Naive B cell (primary cell): ENCODE measurements around the gene F11R. TPM values are rescaled to one million over a fixed set of nuclear protein-coding genes. Genes with fewer than 3 reads are reported as not detected.
"Not testable (repeated sequence)": the region's sequence is repeated elsewhere in the genome, so short reads cannot be mapped to it uniquely, and the experiment has no call there.

Experiments used
- ATAC-seq, 2 donors: fragments of 150-1000 bp; cut with Tn5 transposase; 2 replicates each; pipeline ENCODE4 v1.10.0; 2021; ENCODE audit warnings: low read depth in 2 of 2, mild to moderate bottlenecking in 2 of 2, moderate library complexity in 2 of 2
- DNase-seq: peaks from one replicate; pipeline ENCODE4 v3.0.0; 2022
- H3K27ac Mint-ChIP-seq, 6 donors: one replicate each; pipeline ENCODE4 v1.8.0; 2020 to 2022; ENCODE audit warnings: mild to moderate bottlenecking in 6 of 6, mixed read lengths in 6 of 6, moderate library complexity in 5 of 6, inconsistent platforms in 2 of 6
- H3K27me3 Mint-ChIP-seq, 3 donors: one replicate each; pipeline ENCODE4 v1.8.0; 2021 to 2022; ENCODE audit warnings: mixed read lengths in 3 of 3, mild to moderate bottlenecking in 1 of 3
- H3K36me3 Mint-ChIP-seq, 2 donors: one replicate each; pipeline ENCODE4 v1.8.0; 2020 to 2022; ENCODE audit warnings: mixed read lengths in 2 of 2, inconsistent platforms in 1 of 2, mild to moderate bottlenecking in 1 of 2
- H3K4me1 Mint-ChIP-seq, 3 donors: one replicate each; pipeline ENCODE4 v1.8.0; 2020 to 2022; ENCODE audit warnings: mixed read lengths in 3 of 3, inconsistent platforms in 1 of 3, mild to moderate bottlenecking in 1 of 3, moderate library complexity in 1 of 3
- H3K4me3 Mint-ChIP-seq, 8 donors: one replicate each; pipeline ENCODE4 v1.8.0; 2020 to 2022; ENCODE audit warnings: mild to moderate bottlenecking in 8 of 8, mixed read lengths in 8 of 8, moderate library complexity in 8 of 8, inconsistent platforms in 2 of 8
- H3K9me3 Mint-ChIP-seq, 7 donors: one replicate each; pipeline ENCODE4 v1.8.0; 2020 to 2022; ENCODE audit warnings: mixed read lengths in 7 of 7, mild to moderate bottlenecking in 5 of 7, inconsistent platforms in 2 of 7, moderate library complexity in 1 of 7
- polyA plus RNA-seq, 6 donors: library from polyadenylated mRNA; unstranded; fragments of 300-500 nt; fragmentation: Illumina TruSeq; gene quantifications; one replicate each; pipeline ENCODE4 v1.2.3, GENCODE V29; 2021; ENCODE audit warnings: low read depth in 6 of 6

F11R gene
- 1 to 10 TPM; 5.2 to 9.2 (median 6.7) TPM for polyA plus RNA-seq

DNA sequence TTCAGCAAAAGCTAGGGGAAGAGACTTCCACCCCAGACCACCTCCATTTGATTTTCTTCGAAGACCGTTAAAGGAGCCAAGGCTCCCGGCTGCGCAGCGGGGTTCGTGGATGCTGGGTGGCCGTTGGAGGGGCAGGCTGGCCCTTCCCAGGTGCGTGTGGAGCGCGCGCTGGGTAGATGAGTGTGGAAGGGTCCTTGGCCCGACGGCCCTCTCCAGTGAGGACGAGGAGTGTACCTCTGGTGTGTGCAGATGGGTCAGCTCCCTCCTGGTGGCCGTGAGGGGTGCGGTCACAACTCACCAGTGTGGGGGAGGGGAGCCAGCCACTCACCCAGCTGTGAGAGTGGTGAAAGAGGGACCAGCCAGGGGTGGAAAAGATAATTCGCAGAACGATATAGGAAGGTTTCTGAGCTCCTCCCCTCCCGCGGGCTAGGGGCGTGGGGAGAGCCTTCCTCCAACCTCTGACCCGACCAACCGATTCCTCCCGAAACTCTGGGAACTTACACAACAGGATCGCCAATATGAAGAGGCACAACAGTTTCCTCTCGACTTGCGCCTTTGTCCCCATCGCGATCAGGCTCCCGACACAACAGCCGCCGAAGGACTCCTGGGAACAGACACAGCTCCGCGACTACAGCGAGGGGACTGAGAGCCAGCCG, at the start of gene F11R:
F11R (minus strand) TSS at position 644 of the 656 bp plus-strand sequence; CDS start at position 565, 79 bp downstream.
- Mint-ChIP-seq H3K4me3 (peak within 1 kb of the TSS; percentile 87 to 96 (median 92)), H3K4me1 (peaks cover 31 to 37% (median 36%) of the 10 kb centered on the region in 3 donors), H3K36me3 (no peaks in the 10 kb centered on the region), H3K9me3 (peaks cover 0 to 1% (median 0%) of the 10 kb centered on the region in 7 donors), H3K27ac (peak within 1 kb of the TSS; percentile 91 to 98 (median 95)), H3K27me3 (no peaks in the 10 kb centered on the region)
- ATAC-seq (peak; percentile 39 to 40), DNase-seq (no peak)

DNA sequence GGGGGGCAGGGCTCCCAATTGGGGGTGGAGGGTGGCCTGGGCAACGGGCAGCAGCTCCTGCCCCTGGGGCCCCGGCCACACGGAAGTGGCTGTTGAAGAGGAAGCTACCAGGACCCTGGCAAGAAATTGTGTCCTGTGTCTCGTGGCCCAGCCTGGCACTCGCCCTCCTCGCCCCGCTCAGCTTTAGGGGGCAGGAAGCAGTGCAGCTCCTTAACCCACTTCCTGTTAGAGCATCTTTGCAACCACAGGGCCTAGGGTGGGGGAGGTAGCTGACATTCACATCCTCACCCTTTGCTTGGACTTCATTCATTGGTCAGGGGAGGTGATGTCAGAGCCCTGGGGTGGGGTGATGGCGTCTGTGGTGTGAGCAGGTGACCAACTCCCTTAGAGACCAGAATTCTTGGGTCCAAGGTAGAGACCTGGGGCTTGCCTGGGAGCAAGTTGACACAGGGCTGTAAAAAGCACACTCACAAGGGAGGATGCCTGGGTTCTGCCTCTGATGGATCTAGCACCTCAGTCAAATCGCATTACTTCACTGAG, 48.8 kb upstream of the F11R start, which contains the start of gene ARHGAP30:
ARHGAP30 (minus strand) TSS at position 161 of the 540 bp plus-strand sequence. CDS start 267 bp downstream, outside the sequence.
- H3K27ac Mint-ChIP-seq = peak within 1 kb of the TSS; percentile 93 to 99 (median 98)
- ATAC-seq = peak; percentile 78 to 82
- H3K9me3 Mint-ChIP-seq = no peaks in the 10 kb centered on the region
- peak; percentile 91 for DNase-seq
- no peaks in the 10 kb centered on the region for H3K27me3 Mint-ChIP-seq
- peaks cover 0 to 13% of the 10 kb centered on the region in 2 donors for H3K36me3 Mint-ChIP-seq
- peak within 1 kb of the TSS; percentile 90 to 100 (median 99) for H3K4me3 Mint-ChIP-seq
- peaks cover 48 to 57% (median 56%) of the 10 kb centered on the region in 3 donors for H3K4me1 Mint-ChIP-seq

GRCh38 chr1:161069241-161069640, 48.3 kb upstream of the F11R start:
- peaks cover 0 to 14% of the 10 kb centered on the region in 2 donors for H3K36me3 Mint-ChIP-seq
- peak overlapping the region; percentile 90 to 100 (median 99) for H3K4me3 Mint-ChIP-seq
- peak overlapping the region; percentile 93 to 99 (median 98) for H3K27ac Mint-ChIP-seq
- no peaks in the 10 kb centered on the region for H3K27me3 Mint-ChIP-seq
- ATAC-seq (no peak), DNase-seq (no peak)
- no peaks in the 10 kb centered on the region for H3K9me3 Mint-ChIP-seq
- peaks cover 54 to 63% (median 62%) of the 10 kb centered on the region in 3 donors for H3K4me1 Mint-ChIP-seq

DNA sequence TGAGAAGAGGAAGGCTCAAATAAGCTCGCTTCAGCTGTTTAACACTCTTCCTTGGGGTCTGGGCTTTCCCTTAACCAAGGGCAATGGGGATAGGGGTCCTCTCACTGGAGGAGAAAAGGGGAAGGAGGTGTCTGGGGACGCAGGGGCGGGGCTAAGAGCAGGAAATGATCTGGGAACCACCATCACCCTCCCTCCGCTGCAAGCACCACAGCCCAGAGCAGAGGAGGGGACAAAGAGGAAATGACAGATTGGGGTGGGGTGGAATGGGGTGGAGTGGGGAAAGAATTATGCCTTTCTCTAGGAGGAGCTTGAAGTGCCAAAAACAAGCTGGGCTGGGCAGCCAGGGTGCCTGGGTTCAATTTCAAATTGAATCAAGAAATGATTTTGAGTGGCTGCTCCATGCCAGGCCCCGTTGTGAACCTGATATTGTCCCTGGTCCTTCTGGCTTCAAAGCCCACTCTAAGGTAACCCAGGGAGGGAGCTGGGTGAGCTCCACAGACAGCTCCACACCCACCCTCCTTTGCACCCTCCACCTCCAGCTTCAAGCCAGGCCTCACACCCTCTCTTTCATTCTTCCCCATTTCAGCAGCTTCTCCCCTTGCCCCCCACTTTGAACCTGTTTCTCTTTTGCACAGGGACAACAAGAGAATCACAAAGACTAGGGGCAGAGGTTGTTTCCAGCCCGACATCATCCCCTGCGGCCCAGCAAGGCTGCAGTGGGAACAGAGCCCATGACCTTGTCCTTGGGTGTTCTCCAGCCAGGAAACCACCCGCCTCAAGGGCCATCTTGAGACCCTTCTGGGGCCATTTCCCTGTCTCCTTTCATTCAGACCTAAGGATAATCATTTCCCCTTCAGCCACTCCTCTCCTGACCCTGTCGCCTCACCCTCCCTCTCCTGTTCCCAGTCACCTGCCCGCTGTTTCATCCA, 47.6 kb upstream of the F11R start:
- Mint-ChIP-seq H3K36me3 (peaks cover 0 to 20% of the 10 kb centered on the region in 2 donors), H3K9me3 (no peaks in the 10 kb centered on the region), H3K27ac (peak overlapping the region; percentile 93 to 99 (median 98)), H3K4me1 (peaks cover 59 to 70% (median 69%) of the 10 kb centered on the region in 3 donors), H3K27me3 (no peaks in the 10 kb centered on the region), H3K4me3 (peak overlapping the region; percentile 90 to 100 (median 99))
- ATAC-seq = peak; percentile 70 to 71
- peak; percentile 89 for DNase-seq

DNA sequence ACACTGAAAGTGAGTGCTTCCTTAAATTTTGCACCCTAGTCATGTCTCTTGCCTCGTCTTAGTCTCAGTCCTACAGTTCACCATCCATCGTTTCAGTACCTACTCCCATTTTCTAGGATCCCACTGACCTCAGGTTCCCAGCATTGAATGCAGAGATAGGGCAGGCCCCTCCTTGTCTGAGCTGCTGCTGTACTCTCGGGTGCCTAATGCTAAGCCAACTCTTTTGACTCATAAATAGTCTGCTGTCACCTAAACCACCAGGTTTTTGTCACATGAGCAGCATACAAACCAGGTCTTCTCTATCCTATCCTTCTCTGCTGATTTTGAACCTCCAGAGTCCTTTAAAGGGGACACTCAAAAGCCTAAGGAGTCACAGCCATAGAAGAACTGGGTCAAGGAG, 45.7 kb upstream of the F11R start:
- Mint-ChIP-seq H3K9me3 (no peaks in the 10 kb centered on the region), H3K4me3 (peak overlapping the region; percentile 86 to 100 (median 99)), H3K27ac (peak overlapping the region; percentile 37 to 99 (median 85)), H3K36me3 (peaks cover 0 to 20% of the 10 kb centered on the region in 2 donors), H3K4me1 (peaks cover 57 to 79% (median 77%) of the 10 kb centered on the region in 3 donors), H3K27me3 (no peaks in the 10 kb centered on the region)
- DNase-seq = no peak
- no peak for ATAC-seq

GRCh38 chr1:161065681-161066080, 44.7 kb upstream of the F11R start:
- H3K9me3 Mint-ChIP-seq, ATAC-seq, H3K27me3 Mint-ChIP-seq, DNase-seq: not testable (repeated sequence)
- Mint-ChIP-seq H3K27ac (peak overlapping the region in 5 of 6 donors; percentile 57 to 93 (median 84)), H3K36me3 (peaks cover 0 to 20% of the 10 kb centered on the region in 2 donors), H3K4me1 (peaks cover 53 to 83% (median 76%) of the 10 kb centered on the region in 3 donors), H3K4me3 (peak overlapping the region in 4 of 8 donors; percentile 15 to 47 (median 22))

DNA sequence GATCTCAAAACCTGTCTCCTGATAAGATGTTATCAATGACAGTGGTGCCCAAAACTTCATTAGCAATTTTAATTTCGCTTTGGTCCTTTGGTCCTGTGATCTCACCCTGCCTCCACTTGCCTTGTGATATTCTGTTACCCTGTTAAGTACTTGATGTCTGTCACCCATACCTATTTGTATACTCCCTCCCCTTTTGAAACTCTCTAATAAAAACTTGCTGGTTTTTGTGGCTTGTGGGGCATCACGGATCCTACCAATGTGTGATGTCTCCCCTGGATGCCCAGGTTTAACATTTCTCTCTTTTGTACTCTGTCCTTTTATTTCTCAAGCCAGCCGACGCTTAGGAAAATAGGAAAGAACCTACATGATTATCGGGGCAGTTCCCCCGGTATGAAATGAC, 43.0 kb upstream of the F11R start:
- Mint-ChIP-seq H3K4me1 (peaks cover 47 to 87% (median 74%) of the 10 kb centered on the region in 3 donors), H3K27ac (peak overlapping the region in 5 of 6 donors; percentile 86 to 97 (median 94)), H3K36me3 (peaks cover 0 to 20% of the 10 kb centered on the region in 2 donors), H3K4me3 (peak overlapping the region in 5 of 8 donors; percentile 21 to 67 (median 57))
- ATAC-seq, H3K9me3 Mint-ChIP-seq, H3K27me3 Mint-ChIP-seq, DNase-seq: not testable (repeated sequence)

- Mint-ChIP-seq H3K4me3 (peak overlapping the region in 1 of 8 donors; percentile 35), H3K9me3 (no peaks in the 10 kb centered on the region), H3K4me1 (peaks cover 27 to 73% (median 59%) of the 10 kb centered on the region in 3 donors), H3K27ac (peak overlapping the region in 2 of 6 donors; percentile 72 to 82), H3K27me3 (no peaks in the 10 kb centered on the region), H3K36me3 (peaks cover 4 to 13% of the 10 kb centered on the region in 2 donors)
- DNase-seq = no peak
- ATAC-seq = no peak
Measured at GRCh38 chr1:161061419-161061818, 40.5 kb upstream of the F11R start.

- no peaks in the 10 kb centered on the region for H3K27me3 Mint-ChIP-seq
- DNase-seq = no peak
- H3K9me3 Mint-ChIP-seq = no peaks in the 10 kb centered on the region
- H3K4me1 Mint-ChIP-seq = peaks cover 24 to 62% (median 56%) of the 10 kb centered on the region in 3 donors
- H3K27ac Mint-ChIP-seq = peak overlapping the region in 5 of 6 donors; percentile 58 to 88 (median 79)
- peaks cover 5 to 18% of the 10 kb centered on the region in 2 donors for H3K36me3 Mint-ChIP-seq
- no peak for ATAC-seq
- no peak overlapping the region for H3K4me3 Mint-ChIP-seq
Measured at GRCh38 chr1:161059293-161059692, 38.3 kb upstream of the F11R start.

DNA sequence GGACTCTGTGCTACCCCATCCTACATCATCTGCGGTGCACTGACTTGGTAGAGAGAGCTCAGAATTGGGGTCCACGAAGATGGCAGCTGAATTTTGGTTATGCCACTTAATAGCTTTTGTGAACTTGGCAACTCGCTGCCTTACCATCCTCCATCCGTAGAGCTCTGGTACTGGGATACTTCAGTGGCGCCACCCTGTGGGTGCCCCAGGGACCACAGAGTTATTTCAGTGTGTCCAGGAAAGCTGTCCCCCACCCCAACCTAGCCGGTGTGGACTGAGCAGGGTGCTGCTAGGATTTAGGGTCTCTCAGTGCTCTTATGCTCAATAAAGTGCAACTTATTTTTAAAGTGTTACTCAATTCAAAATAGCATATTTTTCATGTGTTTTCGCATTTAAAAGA, 33.9 kb upstream of the F11R start:
- H3K27me3 Mint-ChIP-seq = no peaks in the 10 kb centered on the region
- DNase-seq (no peak), ATAC-seq (no peak)
- peaks cover 10 to 33% of the 10 kb centered on the region in 2 donors for H3K36me3 Mint-ChIP-seq
- no peaks in the 10 kb centered on the region for H3K9me3 Mint-ChIP-seq
- H3K4me1 Mint-ChIP-seq = peaks cover 27 to 34% (median 33%) of the 10 kb centered on the region in 3 donors
- H3K4me3 Mint-ChIP-seq = no peak overlapping the region
- peak overlapping the region in 1 of 6 donors; percentile 6 for H3K27ac Mint-ChIP-seq

DNA sequence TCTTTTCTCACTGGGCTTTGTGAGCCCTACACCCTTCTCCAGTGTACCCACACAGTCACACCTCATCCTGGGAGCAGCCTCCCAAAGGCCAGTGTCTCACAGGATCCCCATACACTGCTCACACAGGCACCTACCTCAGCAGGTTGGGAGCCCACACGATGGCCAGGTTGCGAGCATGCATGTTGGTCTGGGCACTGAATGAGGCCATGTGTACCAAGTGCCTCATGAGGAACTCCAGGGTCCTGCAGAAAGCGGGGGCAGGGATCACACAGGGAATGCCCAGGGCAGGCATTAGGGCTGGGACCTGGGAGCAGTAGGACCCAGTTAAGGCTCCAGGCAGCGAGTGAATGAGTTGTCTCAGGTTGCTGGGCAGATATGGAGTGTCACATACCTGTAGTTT, 33.3 kb upstream of the F11R start:
- H3K27me3 Mint-ChIP-seq = no peaks in the 10 kb centered on the region
- DNase-seq = no peak
- peaks cover 10 to 39% of the 10 kb centered on the region in 2 donors for H3K36me3 Mint-ChIP-seq
- no peaks in the 10 kb centered on the region for H3K9me3 Mint-ChIP-seq
- H3K4me3 Mint-ChIP-seq = no peak overlapping the region
- no peak for ATAC-seq
- H3K4me1 Mint-ChIP-seq = peaks cover 27 to 32% (median 30%) of the 10 kb centered on the region in 3 donors
- H3K27ac Mint-ChIP-seq = peak overlapping the region in 1 of 6 donors; percentile 79

DNA sequence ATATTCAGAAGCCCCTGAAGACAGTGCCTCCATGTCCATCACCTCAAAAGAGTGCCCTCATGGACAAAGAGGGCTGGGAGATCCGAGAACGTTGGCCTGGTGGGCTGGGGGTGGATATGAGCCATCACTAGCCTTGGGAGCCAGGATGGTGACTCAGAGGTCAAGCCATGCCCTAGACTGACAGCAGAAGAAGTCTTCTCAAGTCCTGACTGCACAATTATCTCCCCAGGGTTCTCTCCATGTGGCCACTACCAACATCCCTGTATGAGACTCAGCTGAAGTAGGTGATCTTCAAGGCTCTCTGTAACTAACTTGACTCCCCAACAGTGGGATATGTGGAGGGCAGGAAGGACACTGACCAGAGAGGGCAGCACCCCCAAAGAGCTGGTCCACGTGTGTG, 31.9 kb upstream of the F11R start:
- no peak for DNase-seq
- no peaks in the 10 kb centered on the region for H3K27me3 Mint-ChIP-seq
- H3K4me1 Mint-ChIP-seq = peaks cover 38 to 41% (median 40%) of the 10 kb centered on the region in 3 donors
- no peak for ATAC-seq
- H3K9me3 Mint-ChIP-seq = no peaks in the 10 kb centered on the region
- H3K4me3 Mint-ChIP-seq = no peak overlapping the region
- H3K27ac Mint-ChIP-seq = peak overlapping the region in 5 of 6 donors; percentile 21 to 93 (median 72)
- peaks cover 10 to 52% of the 10 kb centered on the region in 2 donors for H3K36me3 Mint-ChIP-seq
